Muscle of arm (tissue), 12 donors: ENCODE measurements around the gene DEDD. TPM values are rescaled to one million over a fixed set of nuclear protein-coding genes. Genes with fewer than 3 reads are reported as not detected.
"Not testable (repeated sequence)": the region's sequence is repeated elsewhere in the genome, so short reads cannot be mapped to it uniquely, and the experiment has no call there.

ENCODE experiments used
- DNase-seq: peaks from one replicate; pipeline ENCODE4 v3.0.0-alpha.2; 2013
- polyA plus RNA-seq, 12 donors: library from polyadenylated mRNA; unstranded; fragments of 120-200 nt; gene quantifications; one replicate each; pipeline ENCODE4 v1.2.1, GENCODE V29; 2013; ENCODE audit not compliant: insufficient read length in 12 of 12

DEDD gene
- polyA plus RNA-seq, 12 donors = 36.3 to 54.8 (median 45.0) TPM; not detected in 1

- peak; percentile 55 for DNase-seq
Observed at GRCh38 chr1:161131523-161132409, 701 bp downstream of the DEDD start.

- DNase-seq = no peak
Observed at GRCh38 chr1:161130266-161130665, 2.2 kb downstream of the DEDD start.

- DNase-seq = no peak
Observed at GRCh38 chr1:161128591-161129420, 3.7 kb downstream of the DEDD start.

GRCh38 chr1:161127649-161128048 is 4.8 kb downstream of the DEDD start:
- DNase-seq = no peak

- DNase-seq = no peak
Observed at GRCh38 chr1:161122967-161123366, 9.5 kb downstream of the DEDD start.

- no peak for DNase-seq
Observed at GRCh38 chr1:161121834-161122233, 10.6 kb downstream of the DEDD start.

GRCh38 chr1:161121042-161121650 is 11.3 kb downstream of the DEDD start:
- no peak for DNase-seq

GRCh38 chr1:161119092-161119903 is 13.2 kb downstream of the DEDD start:
- peak; percentile 53 for DNase-seq

- peak; percentile 91 for DNase-seq
Observed at GRCh38 chr1:161117759-161118581, 14.5 kb downstream of the DEDD start, which contains the start of the genes NIT1 and PFDN2. Gene NIT1, plus strand, starts transcription at chr1:161118105. Its CDS starts 72 bp downstream, at chr1:161118177. Gene PFDN2, minus strand, starts transcription at chr1:161118037. Its CDS starts 11 bp downstream, at chr1:161118026.

GRCh38 chr1:161115961-161116360 is 16.5 kb downstream of the DEDD start:
- not testable (repeated sequence) for DNase-seq

- DNase-seq = no peak
Observed at GRCh38 chr1:161115132-161115711, 17.2 kb downstream of the DEDD start.

- DNase-seq = no peak
Observed at GRCh38 chr1:161114556-161114955, 17.9 kb downstream of the DEDD start.

GRCh38 chr1:161113915-161114314 is 18.6 kb downstream of the DEDD start:
- DNase-seq = no peak

- no peak for DNase-seq
Observed at GRCh38 chr1:161111527-161111926, 20.9 kb downstream of the DEDD start.

GRCh38 chr1:161111117-161111516 is 21.4 kb downstream of the DEDD start:
- DNase-seq = no peak

- DNase-seq = no peak
Observed at GRCh38 chr1:161106431-161106830, 26.0 kb downstream of the DEDD start.

GRCh38 chr1:161100556-161100955 is 31.9 kb downstream of the DEDD start:
- peak; percentile 18 for DNase-seq

GRCh38 chr1:161099090-161099802 is 33.2 kb downstream of the DEDD start:
- DNase-seq = no peak
